HepG2 (cell line): ENCODE measurements around the gene OR10V1. TPM values are rescaled to one million over a fixed set of nuclear protein-coding genes. Genes with fewer than 3 reads are reported as not detected.
A peak's percentile ranks its signal among the peaks of the same experiment; 100 is the strongest.

Experiments
- FOXJ3 ChIP-seq: sonication (generic); formaldehyde crosslinking; IDR thresholded peaks from 2 replicates; pipeline ENCODE4 v1.4.0; 2020; ENCODE audit warnings: missing genetic modification reagents, mild to moderate bottlenecking, borderline replicate concordance
- HOXA3 ChIP-seq: sonication (generic); formaldehyde crosslinking; IDR thresholded peaks from 2 replicates; pipeline ENCODE4 v1.5.0; 2020; ENCODE audit warnings: missing genetic modification reagents
- KAT2B ChIP-seq: fragments of 150-350 bp; IDR thresholded peaks from 2 replicates; pipeline ENCODE4 v1.6.1; 2014; ENCODE audit warnings: low read depth, low read length, borderline replicate concordance
- MTF1 ChIP-seq: sonication (generic); formaldehyde crosslinking; IDR thresholded peaks from 2 replicates; pipeline ENCODE4 v1.5.0; 2020; ENCODE audit warnings: missing genetic modification reagents
- MYC ChIP-seq: sonication (generic); formaldehyde crosslinking; IDR thresholded peaks from 2 replicates; pipeline ENCODE4 v1.9.0; 2021; ENCODE audit warnings: missing genetic modification reagents, borderline replicate concordance
- PAX8 ChIP-seq: sonication (generic); formaldehyde crosslinking; IDR thresholded peaks from 2 replicates; pipeline ENCODE4 v1.8.0; 2022; ENCODE audit warnings: mild to moderate bottlenecking, missing genetic modification reagents, borderline replicate concordance
- PHF21A ChIP-seq: sonication (generic); formaldehyde crosslinking; IDR thresholded peaks from 2 replicates; pipeline ENCODE4 v1.5.0; 2020; ENCODE audit warnings: mild to moderate bottlenecking, missing genetic modification reagents
- SP5 ChIP-seq: IDR thresholded peaks from 2 replicates; pipeline ENCODE4 v1.6.1; 2016; ENCODE audit warnings: low read depth, borderline replicate concordance
- TAF15 ChIP-seq: fragments of 200-400 bp; formaldehyde crosslinking; IDR thresholded peaks from one replicate; pipeline ENCODE4 v1.6.1; 2018; ENCODE audit warnings: mild to moderate bottlenecking, low read depth, low read length; ENCODE audit not compliant: poor library complexity, severe bottlenecking
- U2AF1 ChIP-seq: fragments of 200-400 bp; formaldehyde crosslinking; optimal IDR thresholded peaks from 2 replicates; pipeline ENCODE3; 2017; ENCODE audit warnings: mild to moderate bottlenecking, low read depth, low read length
- ZC3H13 ChIP-seq: sonication (generic); formaldehyde crosslinking; IDR thresholded peaks from 2 replicates; pipeline ENCODE4 v1.8.1; 2023; ENCODE audit warnings: mild to moderate bottlenecking, missing genetic modification reagents, moderate library complexity
- ZNF614 ChIP-seq: IDR thresholded peaks from 2 replicates; pipeline ENCODE4 v1.6.1; 2018; ENCODE audit warnings: missing biosample characterization, missing genetic modification reagents, inconsistent platforms, borderline replicate concordance
- ZNF766 ChIP-seq: sonication (generic); formaldehyde crosslinking; IDR thresholded peaks from 2 replicates; pipeline ENCODE4 v1.5.0; 2020; ENCODE audit warnings: missing genetic modification reagents, borderline replicate concordance
- polyA plus RNA-seq, 8 experiments: library from polyadenylated mRNA; depleted of rRNA in 3 of 8; stranded (reverse) in 7 of 8; unstranded in 1 of 8; fragments of >200 nt; fragmentation: Illumina TruSeq in 4 of 8; extraction: Trizol in 4 of 8; gene quantifications; 2 replicates each; pipeline versions ENCODE4 v1.2.1 to v1.2.3, GENCODE V29; 2011 to 2016; ENCODE audit warnings: low read depth in 4 of 8, missing spikeins in 1 of 8, mixed read lengths in 1 of 8; ENCODE audit not compliant: insufficient read depth in 1 of 8
- total RNA-seq, 5 experiments: library from RNA; depleted of rRNA; stranded (reverse); fragments of >200 nt; fragmentation: Illumina TruSeq; extraction: Trizol; gene quantifications; 2 replicates each; pipeline ENCODE4 v1.2.3, GENCODE V29; 2016; ENCODE audit warnings: low read depth in 1 of 5
- TF ChIP-seq, protein P1 (sequence below): sonication (generic); formaldehyde crosslinking; IDR thresholded peaks from 2 replicates; pipeline ENCODE4 v1.5.0; 2020; ENCODE audit warnings: mild to moderate bottlenecking, missing genetic modification reagents
- TF ChIP-seq, protein P2 (sequence below): sonication (generic); formaldehyde crosslinking; IDR thresholded peaks from 2 replicates; pipeline ENCODE4 v1.4.0; 2020; ENCODE audit warnings: missing genetic modification reagents
- TF ChIP-seq, protein P3 (sequence below): IDR thresholded peaks from 2 replicates; pipeline ENCODE4 v1.6.1; 2016; ENCODE audit warnings: low read depth, borderline replicate concordance

The OR10V1 gene
- total and polyA plus RNA-seq, 2 of the 13 experiments (the other 11 are each of a cell fraction or from before 2014, with no cell fraction given) = not detected

DNA sequence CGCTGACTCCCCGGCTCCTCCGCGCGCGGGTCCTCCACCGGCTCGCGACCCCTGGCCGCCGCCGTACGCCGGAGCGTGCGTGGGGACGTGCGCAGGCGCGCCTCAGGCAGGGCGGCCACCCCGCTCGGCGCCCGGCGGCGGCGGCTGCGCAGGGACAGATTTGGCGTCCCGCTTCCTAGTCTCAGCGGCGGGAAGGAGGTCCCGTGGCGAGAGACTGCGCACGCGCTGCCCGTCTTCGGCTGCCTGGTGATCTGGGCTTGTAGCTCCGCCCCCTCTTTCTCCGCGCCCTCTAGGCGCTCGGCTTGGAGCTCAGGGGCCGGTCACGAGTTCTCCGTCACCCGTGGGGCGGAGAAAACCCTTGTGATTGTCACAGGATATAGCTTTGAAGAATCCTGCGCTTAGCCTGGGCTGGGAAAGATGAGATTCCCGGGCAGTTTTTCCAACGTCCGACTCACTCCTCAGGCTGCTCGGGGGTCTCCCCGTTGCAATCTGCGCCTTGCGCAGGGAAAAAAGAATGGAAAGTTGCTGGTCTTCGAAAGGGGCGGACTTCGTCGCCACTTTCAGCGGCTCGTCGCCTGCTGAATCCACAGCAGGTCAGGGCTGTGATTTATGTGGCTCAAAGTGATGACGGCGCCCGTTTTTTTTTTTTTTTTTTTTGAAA is 44.6 kb downstream of the OR10V1 start, which contains the start of gene PATL1 (continued):
- TF ChIP-seq, protein P1, sequence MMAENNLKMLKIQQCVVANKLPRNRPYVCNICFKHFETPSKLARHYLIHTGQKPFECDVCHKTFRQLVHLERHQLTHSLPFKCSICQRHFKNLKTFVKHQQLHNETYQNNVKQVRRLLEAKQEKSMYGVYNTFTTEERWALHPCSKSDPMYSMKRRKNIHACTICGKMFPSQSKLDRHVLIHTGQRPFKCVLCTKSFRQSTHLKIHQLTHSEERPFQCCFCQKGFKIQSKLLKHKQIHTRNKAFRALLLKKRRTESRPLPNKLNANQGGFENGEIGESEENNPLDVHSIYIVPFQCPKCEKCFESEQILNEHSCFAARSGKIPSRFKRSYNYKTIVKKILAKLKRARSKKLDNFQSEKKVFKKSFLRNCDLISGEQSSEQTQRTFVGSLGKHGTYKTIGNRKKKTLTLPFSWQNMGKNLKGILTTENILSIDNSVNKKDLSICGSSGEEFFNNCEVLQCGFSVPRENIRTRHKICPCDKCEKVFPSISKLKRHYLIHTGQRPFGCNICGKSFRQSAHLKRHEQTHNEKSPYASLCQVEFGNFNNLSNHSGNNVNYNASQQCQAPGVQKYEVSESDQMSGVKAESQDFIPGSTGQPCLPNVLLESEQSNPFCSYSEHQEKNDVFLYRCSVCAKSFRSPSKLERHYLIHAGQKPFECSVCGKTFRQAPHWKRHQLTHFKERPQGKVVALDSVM (CRISPR knock-in tag) = no peak
- TF ChIP-seq FOXJ3 (peak; percentile 63; the same call in 1 of the 2 replicates), ZNF766 (CRISPR knock-in tag) (0 out of 2 replicates have a peak, but pooled peaks have one; percentile 70), MTF1 (CRISPR knock-in tag) (peak; percentile 60; the same call in 1 of the 2 replicates), SP5 (CRISPR knock-in tag) (peak; percentile 81; the same call in 1 of the 2 replicates), HOXA3 (CRISPR knock-in tag) (peak; percentile 49), ZC3H13 (CRISPR knock-in tag) (no peak), KAT2B (no peak), U2AF1 (no peak), TAF15 (no peak), ZNF614 (CRISPR knock-in tag) (peak; percentile 57; the same call in 1 of the 2 replicates), PAX8 (CRISPR knock-in tag) (no peak), MYC (CRISPR knock-in tag) (peak; percentile 54; the same call in 1 of the 2 replicates), PHF21A (CRISPR knock-in tag) (peak; percentile 74)
- TF ChIP-seq, protein P2, sequence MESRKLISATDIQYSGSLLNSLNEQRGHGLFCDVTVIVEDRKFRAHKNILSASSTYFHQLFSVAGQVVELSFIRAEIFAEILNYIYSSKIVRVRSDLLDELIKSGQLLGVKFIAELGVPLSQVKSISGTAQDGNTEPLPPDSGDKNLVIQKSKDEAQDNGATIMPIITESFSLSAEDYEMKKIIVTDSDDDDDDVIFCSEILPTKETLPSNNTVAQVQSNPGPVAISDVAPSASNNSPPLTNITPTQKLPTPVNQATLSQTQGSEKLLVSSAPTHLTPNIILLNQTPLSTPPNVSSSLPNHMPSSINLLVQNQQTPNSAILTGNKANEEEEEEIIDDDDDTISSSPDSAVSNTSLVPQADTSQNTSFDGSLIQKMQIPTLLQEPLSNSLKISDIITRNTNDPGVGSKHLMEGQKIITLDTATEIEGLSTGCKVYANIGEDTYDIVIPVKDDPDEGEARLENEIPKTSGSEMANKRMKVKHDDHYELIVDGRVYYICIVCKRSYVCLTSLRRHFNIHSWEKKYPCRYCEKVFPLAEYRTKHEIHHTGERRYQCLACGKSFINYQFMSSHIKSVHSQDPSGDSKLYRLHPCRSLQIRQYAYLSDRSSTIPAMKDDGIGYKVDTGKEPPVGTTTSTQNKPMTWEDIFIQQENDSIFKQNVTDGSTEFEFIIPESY = no peak
- TF ChIP-seq, protein P3, sequence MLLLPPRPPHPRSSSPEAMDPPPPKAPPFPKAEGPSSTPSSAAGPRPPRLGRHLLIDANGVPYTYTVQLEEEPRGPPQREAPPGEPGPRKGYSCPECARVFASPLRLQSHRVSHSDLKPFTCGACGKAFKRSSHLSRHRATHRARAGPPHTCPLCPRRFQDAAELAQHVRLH = 0 out of 2 replicates have a peak, but pooled peaks have one; percentile 29
